Glutamatergic neuron (in vitro differentiated cells): ENCODE data around the gene CDK6. TPM values are rescaled to one million over a fixed set of nuclear protein-coding genes. Genes with fewer than 3 reads are reported as not detected.
"Not testable (repeated sequence)": the region's sequence is repeated elsewhere in the genome, so short reads cannot be mapped to it uniquely, and the experiment has no call there.

Experiments used
- DNase-seq: peaks from one replicate; pipeline ENCODE4 v3.0.0; 2022
- H3K27ac Mint-ChIP-seq: one replicate; pipeline ENCODE4 v1.8.0; 2020; ENCODE audit warnings: mild to moderate bottlenecking, mixed read lengths, inconsistent platforms; ENCODE audit not compliant: unreplicated experiment
- H3K27me3 Mint-ChIP-seq: one replicate; pipeline ENCODE4 v1.8.0; 2020; ENCODE audit warnings: mild to moderate bottlenecking, moderate library complexity, mixed read lengths, inconsistent platforms; ENCODE audit not compliant: unreplicated experiment
- H3K36me3 Mint-ChIP-seq: one replicate; pipeline ENCODE4 v1.8.0; 2020; ENCODE audit warnings: mild to moderate bottlenecking, mixed read lengths, inconsistent platforms; ENCODE audit not compliant: unreplicated experiment
- H3K4me1 Mint-ChIP-seq: one replicate; pipeline ENCODE4 v1.8.0; 2020; ENCODE audit warnings: mild to moderate bottlenecking, low read depth, mixed read lengths, inconsistent platforms; ENCODE audit not compliant: unreplicated experiment
- H3K4me3 Mint-ChIP-seq: one replicate; pipeline ENCODE4 v1.8.0; 2020; ENCODE audit warnings: mild to moderate bottlenecking, mixed read lengths, inconsistent platforms; ENCODE audit not compliant: unreplicated experiment
- H3K9me3 Mint-ChIP-seq: one replicate; pipeline ENCODE4 v1.8.0; 2020; ENCODE audit warnings: mild to moderate bottlenecking, moderate library complexity, mixed read lengths, inconsistent platforms; ENCODE audit not compliant: unreplicated experiment
- long read RNA-seq: library from polyadenylated mRNA; unstranded; transcript quantifications from one replicate; pipeline ENCODE4 v2.0.0, GENCODE V29; 2020; ENCODE audit not compliant: unreplicated experiment
- total RNA-seq: library from RNA; stranded (reverse); fragmentation: NEBNext Ultra II Directional; extraction: Animal tissue kit (Norgen Biotek cat#: 25700); gene quantifications from one replicate; pipeline ENCODE4 v1.2.1, GENCODE V29; 2021; ENCODE audit not compliant: unreplicated experiment
- TF ChIP-seq, protein P1 (sequence below): fragments of 200-600 bp; sonication (generic); IDR thresholded peaks from one replicate; pipeline ENCODE4 v1.5.0; 2021; ENCODE audit not compliant: partially characterized antibody, unreplicated experiment

CDK6 gene
- total RNA-seq: 111 TPM
- long read RNA-seq, partial matches to known transcripts: 3 of 5 reads
- long read RNA-seq, other reads (novel, unspliced or antisense): 2 of 5 reads

- H3K9me3 Mint-ChIP-seq: peaks cover 17% of the 10 kb centered on the region
- DNase-seq: peak; percentile 71
- TF ChIP-seq, protein P1, sequence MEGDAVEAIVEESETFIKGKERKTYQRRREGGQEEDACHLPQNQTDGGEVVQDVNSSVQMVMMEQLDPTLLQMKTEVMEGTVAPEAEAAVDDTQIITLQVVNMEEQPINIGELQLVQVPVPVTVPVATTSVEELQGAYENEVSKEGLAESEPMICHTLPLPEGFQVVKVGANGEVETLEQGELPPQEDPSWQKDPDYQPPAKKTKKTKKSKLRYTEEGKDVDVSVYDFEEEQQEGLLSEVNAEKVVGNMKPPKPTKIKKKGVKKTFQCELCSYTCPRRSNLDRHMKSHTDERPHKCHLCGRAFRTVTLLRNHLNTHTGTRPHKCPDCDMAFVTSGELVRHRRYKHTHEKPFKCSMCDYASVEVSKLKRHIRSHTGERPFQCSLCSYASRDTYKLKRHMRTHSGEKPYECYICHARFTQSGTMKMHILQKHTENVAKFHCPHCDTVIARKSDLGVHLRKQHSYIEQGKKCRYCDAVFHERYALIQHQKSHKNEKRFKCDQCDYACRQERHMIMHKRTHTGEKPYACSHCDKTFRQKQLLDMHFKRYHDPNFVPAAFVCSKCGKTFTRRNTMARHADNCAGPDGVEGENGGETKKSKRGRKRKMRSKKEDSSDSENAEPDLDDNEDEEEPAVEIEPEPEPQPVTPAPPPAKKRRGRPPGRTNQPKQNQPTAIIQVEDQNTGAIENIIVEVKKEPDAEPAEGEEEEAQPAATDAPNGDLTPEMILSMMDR: no peak
- H3K4me1 Mint-ChIP-seq: peaks cover 15% of the 10 kb centered on the region
- H3K4me3 Mint-ChIP-seq: peak within 1 kb of the TSS; percentile 99
- H3K36me3 Mint-ChIP-seq: no peaks in the 10 kb centered on the region
- peak within 1 kb of the TSS; percentile 62 for H3K27ac Mint-ChIP-seq
- H3K27me3 Mint-ChIP-seq: peaks cover 13% of the 10 kb centered on the region
Measured at GRCh38 chr7:92836489-92836999, at the start of gene CDK6. CDK6 (minus strand) TSS chr7:92836573; CDS start chr7:92833323, 3,250 bp downstream.

GRCh38 chr7:92886039-92886438, 49.7 kb upstream of the CDK6 start:
- peaks cover 16% of the 10 kb centered on the region for H3K36me3 Mint-ChIP-seq
- H3K9me3 Mint-ChIP-seq, H3K4me1 Mint-ChIP-seq, DNase-seq, H3K27ac Mint-ChIP-seq, H3K27me3 Mint-ChIP-seq, H3K4me3 Mint-ChIP-seq: not testable (repeated sequence)

DNA sequence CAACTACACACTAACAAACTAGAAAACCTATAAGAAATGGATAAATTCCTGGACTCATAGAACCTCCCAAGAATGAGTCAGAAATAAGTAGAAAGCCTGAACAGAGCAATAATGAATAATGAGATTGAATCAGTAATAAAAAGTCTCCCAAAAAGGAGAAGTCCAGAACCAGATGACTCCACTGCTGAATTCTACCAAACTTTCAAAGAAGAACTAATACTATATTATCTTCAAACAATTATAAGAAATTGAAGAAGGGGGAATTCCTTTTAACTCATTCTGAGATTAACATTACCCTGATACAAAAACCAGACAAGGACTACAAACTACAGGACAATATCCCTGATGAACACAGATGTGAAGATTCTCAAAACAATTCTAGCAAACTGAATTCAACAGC, 47.8 kb upstream of the CDK6 start:
- peaks cover 4% of the 10 kb centered on the region for H3K4me1 Mint-ChIP-seq
- H3K27ac Mint-ChIP-seq: no peak overlapping the region
- no peak overlapping the region for H3K4me3 Mint-ChIP-seq
- no peak for DNase-seq
- no peaks in the 10 kb centered on the region for H3K27me3 Mint-ChIP-seq
- no peaks in the 10 kb centered on the region for H3K9me3 Mint-ChIP-seq
- peaks cover 16% of the 10 kb centered on the region for H3K36me3 Mint-ChIP-seq
- TF ChIP-seq, protein P1: no peak

DNA sequence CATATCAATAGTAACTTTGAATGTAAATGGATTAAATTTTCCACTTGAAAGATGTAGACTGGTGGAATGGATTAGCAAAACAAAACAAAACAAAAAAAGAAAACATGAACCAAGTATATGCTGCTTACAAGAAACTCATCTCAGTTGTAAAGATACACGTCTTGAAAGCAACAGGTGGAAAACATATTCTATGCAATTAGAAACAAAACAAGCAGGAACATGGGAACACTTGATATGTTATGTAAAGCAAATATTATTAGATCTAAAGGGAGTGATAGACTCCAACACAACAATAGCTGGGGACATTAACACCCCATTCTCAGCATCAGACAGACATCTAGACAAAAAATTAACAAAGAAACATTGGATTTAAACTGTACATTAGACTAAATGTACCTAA, 46.4 kb upstream of the CDK6 start:
- DNase-seq: no peak
- Mint-ChIP-seq H3K27ac (no peak overlapping the region), H3K4me1 (peaks cover 4% of the 10 kb centered on the region), H3K27me3 (no peaks in the 10 kb centered on the region), H3K9me3 (no peaks in the 10 kb centered on the region), H3K4me3 (no peak overlapping the region), H3K36me3 (peaks cover 12% of the 10 kb centered on the region)
- TF ChIP-seq, protein P1: no peak

GRCh38 chr7:92881091-92881485, 44.7 kb upstream of the CDK6 start:
- H3K36me3 Mint-ChIP-seq: peaks cover 10% of the 10 kb centered on the region

More at GRCh38 chr7:92881091-92881485, 44.7 kb upstream of the CDK6 start:
- Mint-ChIP-seq H3K27ac (no peak overlapping the region), H3K4me1 (peaks cover 4% of the 10 kb centered on the region), H3K27me3 (no peaks in the 10 kb centered on the region), H3K9me3 (no peaks in the 10 kb centered on the region), H3K4me3 (no peak overlapping the region)
- TF ChIP-seq, protein P1: no peak
- DNase-seq: no peak
